ENCODE measurements around the gene HMCN1.

- TF ChIP-seq CTCF (IDR thresholded peaks at IDR 0.05; ENCODE audit: low read depth, low read length, poor library complexity, severe bottlenecking), result no peak
- no peak for TF ChIP-seq EZH2phosphoT487 (IDR thresholded peaks at IDR 0.05; ENCODE audit: borderline replicate concordance, low read length)
These were observed 152.5 kb downstream of the HMCN1 start for GRCh38 chr1:185886671-185887070.

All from DOHH2 (cell line).